Activated CD4-positive, CD25-positive, alpha-beta regulatory T cell treated with anti-CD3 and anti-CD28 coated beads, Interleukin-2, amount 50 U/mL, for 16 hours (primary cell): ENCODE results near the gene RBP3.
A peak's percentile ranks its signal among the peaks of the same experiment; 100 is the strongest.

Source experiments
- DNase-seq: peaks from one replicate; pipeline ENCODE4 v3.0.0-alpha.2; 2020; ENCODE audit warnings: low read depth, low spot score

Gene RBP3

DNA sequence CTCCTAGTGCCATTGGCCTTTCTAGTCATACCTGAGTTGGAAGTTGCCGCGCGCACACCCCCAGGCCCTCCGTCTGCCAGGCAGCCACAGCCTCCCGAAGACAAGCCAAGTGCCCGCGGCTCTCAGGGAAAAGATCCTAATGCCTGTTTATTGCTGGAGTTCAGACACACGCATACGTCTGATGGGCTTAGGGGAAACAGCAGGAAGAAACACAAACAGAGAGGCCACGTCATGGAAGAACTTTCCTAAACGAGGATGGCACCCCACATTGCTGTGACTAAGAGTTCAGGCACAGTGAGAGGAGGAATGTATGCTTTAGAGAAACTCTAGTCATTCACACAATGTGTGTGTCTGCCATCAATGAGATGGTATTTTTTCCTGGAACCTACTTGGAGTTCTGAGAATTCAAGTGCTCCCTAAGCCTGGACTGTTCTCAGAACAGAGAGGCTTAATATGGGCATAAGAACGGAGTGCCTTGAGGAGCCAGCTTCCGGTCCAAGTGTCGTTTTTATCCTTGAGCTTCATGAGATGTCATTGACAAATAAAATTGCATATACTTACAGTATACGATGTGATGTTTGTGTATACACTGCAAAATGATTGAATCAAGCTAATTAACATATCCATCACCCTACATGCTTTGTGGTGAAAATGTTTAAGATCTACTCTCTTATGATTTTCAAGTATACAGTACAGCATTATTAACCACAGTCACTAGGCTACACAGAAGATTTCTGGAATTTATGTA, 11.6 kb upstream of the RBP3 start:
- DNase-seq: no peak

DNA sequence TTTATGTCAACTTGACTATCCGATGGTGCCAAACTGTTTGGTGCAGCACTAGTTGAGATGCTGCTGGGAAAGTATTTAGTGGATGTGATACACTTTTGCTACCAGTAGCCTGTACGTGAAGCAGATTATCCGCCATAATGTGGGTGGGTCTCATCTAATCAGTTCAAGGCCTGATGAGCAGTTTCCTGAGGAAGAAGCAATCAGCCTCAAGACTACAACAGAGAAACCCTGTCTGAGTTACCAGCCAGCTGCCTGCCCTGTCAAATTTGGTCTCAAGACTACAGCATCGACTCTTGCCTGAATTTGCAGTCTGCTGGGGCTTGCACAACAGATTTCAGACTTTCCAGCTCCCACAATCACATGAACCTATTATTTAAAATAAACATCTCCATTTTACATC, 10.9 kb upstream of the RBP3 start:
- DNase-seq: no peak

- DNase-seq: no peak
Measured at GRCh38 chr10:47339186-47339735, 8.9 kb upstream of the RBP3 start.

DNA sequence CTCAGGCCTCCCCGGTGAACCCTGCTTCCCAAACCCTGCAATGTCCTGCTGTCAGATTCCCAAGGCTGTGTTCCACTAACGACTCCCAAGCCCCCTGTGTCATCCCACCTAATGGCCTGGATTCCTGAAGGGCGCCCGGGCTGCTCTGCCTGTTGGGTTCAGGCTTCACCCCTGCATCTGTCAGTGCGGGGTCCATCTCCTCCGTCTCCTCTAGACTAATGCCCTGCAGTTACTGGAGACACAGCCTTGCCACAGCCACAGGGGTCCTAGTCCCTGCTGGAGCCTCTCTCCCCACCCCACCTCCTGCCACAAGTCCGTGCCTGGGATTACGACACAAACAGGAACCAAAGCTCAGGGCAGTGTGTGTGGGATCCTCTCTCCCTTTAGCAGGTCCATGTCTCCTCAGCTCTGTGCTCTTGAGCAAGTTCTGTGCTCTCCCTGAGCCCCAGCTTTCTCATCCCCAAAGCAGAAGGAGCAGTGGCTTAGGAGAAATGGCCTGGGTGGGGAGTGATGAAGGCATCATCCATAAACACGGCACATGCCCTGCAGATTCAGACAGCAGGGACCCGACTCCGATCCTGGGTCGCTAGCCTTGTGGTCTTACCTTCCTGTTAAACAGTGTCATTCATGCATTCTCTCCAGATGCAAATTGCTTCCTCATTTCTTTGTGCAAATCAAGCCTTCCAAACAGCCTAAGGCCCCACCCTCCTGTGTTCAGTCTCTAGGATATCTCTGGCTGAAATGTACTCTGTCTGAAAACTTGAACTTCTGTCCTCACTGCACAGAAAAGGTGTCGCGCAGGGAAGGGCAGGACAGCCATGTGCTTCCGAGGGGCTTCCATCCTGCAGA, 8.2 kb upstream of the RBP3 start:
- no peak for DNase-seq

GRCh38 chr10:47340608-47341170, 7.5 kb upstream of the RBP3 start:
- peak; percentile 27 for DNase-seq

DNA sequence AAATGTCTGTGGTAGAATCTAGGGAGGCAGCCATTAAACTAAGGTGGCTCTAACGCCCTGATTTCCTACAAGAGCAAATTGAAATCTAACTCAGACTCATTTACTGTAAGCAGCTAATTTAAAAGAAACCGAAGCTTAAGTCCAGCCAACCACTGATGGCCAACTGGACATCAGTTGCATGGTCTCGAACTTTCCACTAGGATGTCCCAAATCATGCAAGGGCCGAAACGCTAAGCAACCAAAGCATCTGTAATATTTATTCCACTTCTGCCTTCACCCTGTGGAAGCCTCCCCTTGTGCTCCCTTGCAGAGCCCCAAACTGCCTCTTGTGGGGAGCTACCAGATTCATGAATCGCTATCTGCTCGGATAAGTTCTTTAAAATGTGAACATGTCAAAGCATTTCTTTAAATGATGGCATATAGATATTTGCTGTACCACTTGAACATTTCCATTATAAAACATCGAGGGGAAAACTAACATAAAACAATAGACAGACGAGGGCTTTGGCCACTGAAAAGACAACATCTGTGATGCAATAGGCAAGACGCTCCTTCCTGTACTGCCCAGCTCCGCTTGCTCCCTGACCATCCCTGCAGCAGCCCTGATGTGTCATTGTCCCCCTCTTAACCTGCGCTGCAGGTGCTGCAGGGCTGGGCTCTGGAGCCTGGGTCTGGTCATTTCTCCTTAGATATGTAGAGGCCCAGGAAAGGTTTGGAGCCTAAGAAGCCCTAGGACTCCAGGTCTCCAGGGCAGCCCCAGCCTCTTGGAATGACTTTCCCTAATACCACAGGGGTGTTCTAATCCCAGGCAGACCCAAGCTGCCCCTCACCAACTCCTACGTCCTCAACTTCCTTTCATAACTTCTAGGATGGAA, 2.9 kb upstream of the RBP3 start:
- DNase-seq: no peak

GRCh38 chr10:47346581-47347302, 1.4 kb upstream of the RBP3 start:
- no peak for DNase-seq

DNA sequence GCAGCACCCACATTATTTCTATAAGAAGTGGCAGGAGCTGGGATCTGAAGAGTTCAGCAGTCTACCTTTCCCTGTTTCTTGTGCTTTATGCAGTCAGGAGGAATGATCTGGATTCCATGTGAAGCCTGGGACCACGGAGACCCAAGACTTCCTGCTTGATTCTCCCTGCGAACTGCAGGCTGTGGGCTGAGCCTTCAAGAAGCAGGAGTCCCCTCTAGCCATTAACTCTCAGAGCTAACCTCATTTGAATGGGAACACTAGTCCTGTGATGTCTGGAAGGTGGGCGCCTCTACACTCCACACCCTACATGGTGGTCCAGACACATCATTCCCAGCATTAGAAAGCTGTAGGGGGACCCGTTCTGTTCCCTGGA, 874 bp upstream of the RBP3 start:
- DNase-seq: no peak

DNA sequence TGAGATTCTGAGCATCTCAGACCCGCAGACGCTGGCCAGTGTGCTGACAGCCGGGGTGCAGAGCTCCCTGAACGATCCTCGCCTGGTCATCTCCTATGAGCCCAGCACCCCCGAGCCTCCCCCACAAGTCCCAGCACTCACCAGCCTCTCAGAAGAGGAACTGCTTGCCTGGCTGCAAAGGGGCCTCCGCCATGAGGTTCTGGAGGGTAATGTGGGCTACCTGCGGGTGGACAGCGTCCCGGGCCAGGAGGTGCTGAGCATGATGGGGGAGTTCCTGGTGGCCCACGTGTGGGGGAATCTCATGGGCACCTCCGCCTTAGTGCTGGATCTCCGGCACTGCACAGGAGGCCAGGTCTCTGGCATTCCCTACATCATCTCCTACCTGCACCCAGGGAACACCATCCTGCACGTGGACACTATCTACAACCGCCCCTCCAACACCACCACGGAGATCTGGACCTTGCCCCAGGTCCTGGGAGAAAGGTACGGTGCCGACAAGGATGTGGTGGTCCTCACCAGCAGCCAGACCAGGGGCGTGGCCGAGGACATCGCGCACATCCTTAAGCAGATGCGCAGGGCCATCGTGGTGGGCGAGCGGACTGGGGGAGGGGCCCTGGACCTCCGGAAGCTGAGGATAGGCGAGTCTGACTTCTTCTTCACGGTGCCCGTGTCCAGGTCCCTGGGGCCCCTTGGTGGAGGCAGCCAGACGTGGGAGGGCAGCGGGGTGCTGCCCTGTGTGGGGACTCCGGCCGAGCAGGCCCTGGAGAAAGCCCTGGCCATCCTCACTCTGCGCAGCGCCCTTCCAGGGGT, 703 bp downstream of the RBP3 start:
- no peak for DNase-seq

- DNase-seq: no peak
Measured at GRCh38 chr10:47349516-47349915, 1.4 kb downstream of the RBP3 start.

DNA sequence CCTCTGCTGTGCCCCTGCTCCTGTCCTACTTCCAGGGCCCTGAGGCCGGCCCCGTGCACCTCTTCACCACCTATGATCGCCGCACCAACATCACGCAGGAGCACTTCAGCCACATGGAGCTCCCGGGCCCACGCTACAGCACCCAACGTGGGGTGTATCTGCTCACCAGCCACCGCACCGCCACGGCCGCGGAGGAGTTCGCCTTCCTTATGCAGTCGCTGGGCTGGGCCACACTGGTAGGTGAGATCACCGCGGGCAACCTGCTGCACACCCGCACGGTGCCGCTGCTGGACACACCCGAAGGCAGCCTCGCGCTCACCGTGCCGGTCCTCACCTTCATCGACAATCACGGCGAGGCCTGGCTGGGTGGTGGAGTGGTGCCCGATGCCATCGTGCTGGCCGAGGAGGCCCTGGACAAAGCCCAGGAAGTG, 1.8 kb downstream of the RBP3 start:
- DNase-seq: no peak

DNA sequence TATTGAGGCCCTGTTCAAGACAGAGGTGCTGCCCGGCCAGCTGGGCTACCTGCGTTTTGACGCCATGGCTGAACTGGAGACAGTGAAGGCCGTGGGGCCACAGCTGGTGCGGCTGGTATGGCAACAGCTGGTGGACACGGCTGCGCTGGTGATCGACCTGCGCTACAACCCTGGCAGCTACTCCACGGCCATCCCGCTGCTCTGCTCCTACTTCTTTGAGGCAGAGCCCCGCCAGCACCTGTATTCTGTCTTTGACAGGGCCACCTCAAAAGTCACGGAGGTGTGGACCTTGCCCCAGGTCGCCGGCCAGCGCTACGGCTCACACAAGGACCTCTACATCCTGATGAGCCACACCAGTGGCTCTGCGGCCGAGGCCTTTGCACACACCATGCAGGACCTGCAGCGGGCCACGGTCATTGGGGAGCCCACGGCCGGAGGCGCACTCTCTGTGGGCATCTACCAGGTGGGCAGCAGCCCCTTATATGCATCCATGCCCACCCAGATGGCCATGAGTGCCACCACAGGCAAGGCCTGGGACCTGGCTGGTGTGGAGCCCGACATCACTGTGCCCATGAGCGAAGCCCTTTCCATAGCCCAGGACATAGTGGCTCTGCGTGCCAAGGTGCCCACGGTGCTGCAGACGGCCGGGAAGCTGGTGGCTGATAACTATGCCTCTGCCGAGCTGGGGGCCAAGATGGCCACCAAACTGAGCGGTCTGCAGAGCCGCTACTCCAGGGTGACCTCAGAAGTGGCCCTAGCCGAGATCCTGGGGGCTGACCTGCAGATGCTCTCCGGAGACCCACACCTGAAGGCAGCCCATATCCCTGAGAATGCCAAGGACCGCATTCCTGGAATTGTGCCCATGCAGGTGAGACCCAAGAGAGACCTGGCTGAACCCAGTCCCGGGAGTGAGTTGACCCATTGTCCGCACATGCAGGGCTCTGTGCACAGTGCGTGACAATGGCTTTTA, 2.8 kb downstream of the RBP3 start:
- DNase-seq: no peak

GRCh38 chr10:47351899-47352815, 4.0 kb downstream of the RBP3 start:
- DNase-seq: no peak

DNA sequence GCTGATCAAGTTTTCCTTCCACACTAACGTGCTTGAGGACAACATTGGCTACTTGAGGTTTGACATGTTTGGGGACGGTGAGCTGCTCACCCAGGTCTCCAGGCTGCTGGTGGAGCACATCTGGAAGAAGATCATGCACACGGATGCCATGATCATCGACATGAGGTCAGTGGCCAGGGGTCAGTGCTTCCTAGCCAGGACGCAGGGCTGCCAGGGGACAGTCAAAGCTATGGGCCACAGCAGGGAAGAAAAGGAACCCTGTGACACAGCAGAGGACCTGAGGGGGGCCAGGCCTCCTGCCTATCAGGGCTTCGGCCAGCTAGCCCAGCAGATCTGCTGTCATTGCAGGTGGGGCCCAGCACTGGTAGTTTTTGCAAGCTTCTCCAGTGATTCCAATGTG, 5.2 kb downstream of the RBP3 start:
- no peak for DNase-seq

- DNase-seq: no peak
Measured at GRCh38 chr10:47354165-47354564, 6.0 kb downstream of the RBP3 start.

DNA sequence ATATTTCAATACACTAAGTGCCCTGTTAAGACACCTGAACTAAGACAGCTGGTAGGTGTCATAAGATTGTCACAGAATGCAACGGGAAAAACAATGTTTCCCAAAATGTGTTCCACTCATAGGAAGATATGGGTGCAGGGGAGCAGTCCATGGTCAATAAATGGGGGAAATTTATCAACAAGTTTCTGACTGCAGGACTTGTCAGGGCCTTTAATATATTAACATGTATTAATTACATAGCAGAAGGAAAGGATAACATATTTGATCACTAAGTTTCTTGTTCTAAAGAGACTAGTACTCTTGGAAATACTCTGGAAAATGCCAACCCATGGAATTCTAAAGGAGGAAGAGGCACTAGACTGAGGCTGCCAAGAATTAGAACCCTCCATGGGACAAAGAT, 6.7 kb downstream of the RBP3 start:
- no peak for DNase-seq

DNA sequence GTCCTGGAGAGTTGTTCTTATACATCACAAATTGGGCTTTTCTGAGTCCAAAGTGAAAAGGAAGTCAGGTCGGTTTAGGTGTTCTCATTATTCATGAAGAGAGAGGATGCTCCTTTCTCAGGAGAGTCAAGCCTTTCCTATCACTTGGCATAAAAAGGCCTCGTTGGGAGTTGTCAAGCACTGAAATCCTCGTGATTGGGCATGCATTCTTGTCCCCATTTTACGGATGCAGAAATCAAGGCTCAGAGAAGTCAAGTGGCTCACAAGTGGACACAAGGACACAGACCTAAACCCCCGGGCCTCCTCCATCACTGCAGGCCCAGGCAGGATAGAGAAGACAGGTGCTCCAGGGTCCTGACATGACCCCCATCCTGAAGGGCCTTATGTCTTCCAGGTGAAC, 8.5 kb downstream of the RBP3 start:
- DNase-seq: no peak

DNA sequence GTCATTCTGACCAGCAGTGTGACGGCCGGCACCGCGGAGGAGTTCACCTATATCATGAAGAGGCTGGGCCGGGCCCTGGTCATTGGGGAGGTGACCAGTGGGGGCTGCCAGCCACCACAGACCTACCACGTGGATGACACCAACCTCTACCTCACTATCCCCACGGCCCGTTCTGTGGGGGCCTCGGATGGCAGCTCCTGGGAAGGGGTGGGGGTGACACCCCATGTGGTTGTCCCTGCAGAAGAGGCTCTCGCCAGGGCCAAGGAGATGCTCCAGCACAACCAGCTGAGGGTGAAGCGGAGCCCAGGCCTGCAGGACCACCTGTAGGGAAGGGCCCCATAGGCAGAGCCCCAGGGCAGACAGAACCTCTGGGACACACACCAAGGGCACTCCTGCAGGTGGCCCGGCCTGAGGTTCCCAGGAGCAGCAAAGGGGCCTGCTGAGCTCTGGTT, 9.0 kb downstream of the RBP3 start:
- no peak for DNase-seq
